Right ventricle myocardium inferior (tissue), 1 donor: ENCODE results near the gene GTF2H4. TPM values are rescaled to one million over a fixed set of nuclear protein-coding genes. Genes with fewer than 3 reads are reported as not detected.
"Not testable (repeated sequence)": the region's sequence is repeated elsewhere in the genome, so short reads cannot be mapped to it uniquely, and the experiment has no call there.

Experiments
- ATAC-seq: fragments of 200-7000 bp; cut with Tn5 transposase; one replicate; pipeline ENCODE4 v1.9.1; 2020; ENCODE audit warnings: mild to moderate bottlenecking, moderate library complexity
- DNase-seq: peaks from one replicate; pipeline ENCODE4 v3.0.0; 2021; ENCODE audit errors: missing footprints
- intact Hi-C: fragments of 100-400 bp; cut with DNase I; formaldehyde crosslinking; loops from one replicate; pipeline ENCODE4 v1.11.0; 2022
- total RNA-seq: library from RNA; stranded (reverse); fragmentation: NEBNext Ultra II Directional; extraction: Animal tissue kit (Norgen Biotek cat#: 25700); gene quantifications from one replicate; pipeline ENCODE4 v1.2.1, GENCODE V29; 2021
- donor health status: DM: no; HTN: yes; CAD: no; lungs with severe emphysema.

GTF2H4 gene
- total RNA-seq, 1 donor from 2014 or later = 22.2 TPM

DNA sequence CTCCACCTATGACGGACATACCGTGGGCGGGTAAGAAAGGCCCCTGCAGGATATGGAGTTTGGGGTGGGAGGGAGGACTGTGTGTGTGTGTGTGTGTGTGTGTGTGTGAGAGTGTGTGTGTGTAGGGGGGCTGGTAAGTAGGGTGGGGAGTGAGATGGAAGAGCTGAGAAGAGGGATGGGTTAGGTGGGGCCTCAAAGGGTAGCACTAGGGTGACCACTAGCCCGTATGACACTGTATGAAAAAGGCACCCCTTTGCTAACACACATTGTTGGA lies 16.6 kb upstream of the GTF2H4 start:
- intact Hi-C loops = no loop called here
- DNase-seq (no peak), ATAC-seq (no peak)

DNA sequence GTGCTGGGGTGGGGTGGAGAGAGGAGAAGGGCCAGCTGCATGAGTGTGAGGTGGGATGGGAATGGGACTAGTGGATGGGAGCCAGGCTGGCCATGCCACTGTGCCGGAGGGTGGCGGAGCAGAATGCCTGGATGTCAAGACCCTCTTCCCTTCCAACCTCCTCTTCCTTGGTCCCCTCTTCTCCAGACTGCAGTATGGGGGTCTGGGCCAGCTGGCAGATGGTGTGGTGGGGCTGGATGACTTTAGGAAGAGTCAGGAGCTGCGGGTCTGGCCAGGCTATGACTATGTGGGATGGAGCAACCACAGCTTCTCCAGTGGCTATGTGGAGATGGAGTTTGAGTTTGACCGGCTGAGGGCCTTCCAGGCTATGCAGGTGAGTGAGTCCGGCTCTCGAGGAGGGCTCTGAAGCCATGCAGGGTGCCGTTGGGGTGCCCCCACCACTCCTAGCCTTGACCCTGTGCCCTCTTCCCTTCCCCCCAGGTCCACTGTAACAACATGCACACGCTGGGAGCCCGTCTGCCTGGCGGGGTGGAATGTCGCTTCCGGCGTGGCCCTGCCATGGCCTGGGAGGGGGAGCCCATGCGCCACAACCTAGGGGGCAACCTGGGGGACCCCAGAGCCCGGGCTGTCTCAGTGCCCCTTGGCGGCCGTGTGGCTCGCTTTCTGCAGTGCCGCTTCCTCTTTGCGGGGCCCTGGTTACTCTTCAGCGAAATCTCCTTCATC lies 16.0 kb upstream of the GTF2H4 start:
- DNase-seq (no peak), ATAC-seq (no peak)
- intact Hi-C loops = no loop called here

DNA sequence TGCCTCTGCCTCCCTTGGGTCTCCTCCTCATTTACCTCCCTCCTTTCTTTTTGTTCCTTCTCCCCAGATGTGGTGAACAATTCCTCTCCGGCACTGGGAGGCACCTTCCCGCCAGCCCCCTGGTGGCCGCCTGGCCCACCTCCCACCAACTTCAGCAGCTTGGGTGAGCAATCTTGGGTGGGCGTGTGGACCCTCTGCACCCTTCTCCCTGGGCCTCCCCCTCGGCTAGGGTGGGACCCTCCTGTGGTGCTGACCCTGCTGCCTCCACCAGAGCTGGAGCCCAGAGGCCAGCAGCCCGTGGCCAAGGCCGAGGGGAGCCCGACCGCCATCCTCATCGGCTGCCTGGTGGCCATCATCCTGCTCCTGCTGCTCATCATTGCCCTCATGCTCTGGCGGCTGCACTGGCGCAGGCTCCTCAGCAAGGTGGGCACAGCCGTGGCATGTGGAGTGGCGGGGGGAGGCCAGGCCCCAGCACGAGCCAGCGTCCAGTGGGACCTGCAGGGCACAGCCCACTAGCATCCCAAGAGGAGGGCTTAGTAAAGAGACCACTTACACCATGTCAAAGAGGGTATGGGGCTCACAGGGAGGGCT lies 14.9 kb upstream of the GTF2H4 start:
- ATAC-seq = no peak
- intact Hi-C loops = no loop called here
- no peak for DNase-seq

DNA sequence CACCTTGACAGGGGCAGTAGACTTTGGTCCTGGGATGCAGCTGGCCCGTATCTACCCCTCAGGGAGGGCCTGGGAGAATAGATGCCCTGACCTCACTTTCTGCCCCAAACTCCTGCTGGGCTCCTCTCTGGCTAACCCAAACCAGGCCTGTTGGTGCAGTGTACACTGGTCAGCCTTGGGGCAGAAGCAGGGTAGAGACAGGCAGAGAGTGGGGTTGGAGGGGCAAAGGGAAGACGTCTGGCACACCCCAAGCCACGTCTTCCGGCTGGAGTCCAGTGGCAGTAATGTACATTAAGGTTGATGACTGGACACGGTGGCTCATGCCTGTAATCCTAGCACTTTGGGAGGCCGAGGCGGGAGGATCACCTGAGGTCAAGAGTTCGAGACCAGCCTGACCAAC lies 14.3 kb upstream of the GTF2H4 start:
- no peak for ATAC-seq
- no peak for DNase-seq
- intact Hi-C loops = no loop called here

DNA sequence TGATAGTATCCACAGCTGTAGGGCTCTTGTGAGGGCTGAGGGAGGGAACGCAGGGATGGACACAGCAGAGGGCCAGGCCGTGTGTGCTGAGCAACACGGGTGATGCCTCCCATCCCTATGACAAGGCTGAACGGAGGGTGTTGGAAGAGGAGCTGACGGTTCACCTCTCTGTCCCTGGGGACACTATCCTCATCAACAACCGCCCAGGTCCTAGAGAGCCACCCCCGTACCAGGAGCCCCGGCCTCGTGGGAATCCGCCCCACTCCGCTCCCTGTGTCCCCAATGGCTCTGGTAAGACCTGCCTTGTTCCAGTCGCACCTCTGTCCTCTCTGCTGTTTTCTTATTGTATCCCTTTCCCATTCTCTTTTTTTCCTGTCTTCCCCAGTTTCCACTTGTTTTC lies 13.6 kb upstream of the GTF2H4 start:
- ATAC-seq (no peak), DNase-seq (no peak)
- intact Hi-C loops = no loop called here

DNA sequence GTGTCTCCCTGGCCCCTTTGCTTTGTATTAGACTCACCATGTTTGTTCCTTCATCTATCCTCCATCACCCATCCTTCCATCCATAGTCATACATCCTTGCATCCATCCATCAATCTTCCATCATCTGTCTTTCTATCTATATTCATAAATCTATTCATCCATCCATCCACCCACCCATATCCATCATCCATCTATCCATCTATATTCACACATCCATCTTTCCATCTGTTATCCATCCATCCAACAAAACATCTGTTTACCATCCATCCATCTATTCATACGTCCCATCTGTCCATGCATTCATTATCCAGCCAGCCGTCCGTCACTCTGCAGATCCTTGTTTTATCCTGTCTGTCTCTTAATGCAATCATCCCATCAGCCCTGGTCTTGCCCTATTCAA lies 13.1 kb upstream of the GTF2H4 start:
- intact Hi-C loops = no loop called here
- no peak for ATAC-seq
- DNase-seq = no peak

DNA sequence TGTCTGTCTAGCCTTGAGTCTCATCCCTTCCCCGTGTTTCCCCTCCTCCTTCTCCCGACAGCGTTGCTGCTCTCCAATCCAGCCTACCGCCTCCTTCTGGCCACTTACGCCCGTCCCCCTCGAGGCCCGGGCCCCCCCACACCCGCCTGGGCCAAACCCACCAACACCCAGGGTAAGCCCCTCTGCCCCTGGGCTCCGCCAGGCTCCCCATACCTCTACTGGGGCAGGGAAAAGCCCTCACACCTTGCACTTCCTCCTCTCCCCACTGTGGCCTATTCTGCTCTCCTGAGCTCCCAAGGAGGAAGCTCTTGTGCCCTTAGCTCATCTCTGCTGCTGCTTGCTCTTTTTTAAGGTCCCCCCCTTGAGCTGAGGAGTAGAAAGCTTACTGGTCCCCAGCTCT lies 12.7 kb upstream of the GTF2H4 start:
- no peak for ATAC-seq
- intact Hi-C loops = no loop called here

DNA sequence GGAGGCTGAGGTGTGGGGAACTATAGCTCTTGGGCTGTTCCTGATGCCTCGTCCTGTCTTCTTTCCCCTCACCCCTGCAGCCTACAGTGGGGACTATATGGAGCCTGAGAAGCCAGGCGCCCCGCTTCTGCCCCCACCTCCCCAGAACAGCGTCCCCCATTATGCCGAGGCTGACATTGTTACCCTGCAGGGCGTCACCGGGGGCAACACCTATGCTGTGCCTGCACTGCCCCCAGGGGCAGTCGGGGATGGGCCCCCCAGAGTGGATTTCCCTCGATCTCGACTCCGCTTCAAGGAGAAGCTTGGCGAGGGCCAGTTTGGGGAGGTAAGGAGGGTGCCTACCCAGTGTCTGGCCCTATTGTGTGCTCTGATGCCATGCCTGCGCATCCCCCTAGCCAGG lies 11.5 kb upstream of the GTF2H4 start:
- intact Hi-C loops = no loop called here
- no peak for DNase-seq
- ATAC-seq = no peak

More for the DNA sequence above, 12.7 kb upstream of the GTF2H4 start:
- DNase-seq = no peak

DNA sequence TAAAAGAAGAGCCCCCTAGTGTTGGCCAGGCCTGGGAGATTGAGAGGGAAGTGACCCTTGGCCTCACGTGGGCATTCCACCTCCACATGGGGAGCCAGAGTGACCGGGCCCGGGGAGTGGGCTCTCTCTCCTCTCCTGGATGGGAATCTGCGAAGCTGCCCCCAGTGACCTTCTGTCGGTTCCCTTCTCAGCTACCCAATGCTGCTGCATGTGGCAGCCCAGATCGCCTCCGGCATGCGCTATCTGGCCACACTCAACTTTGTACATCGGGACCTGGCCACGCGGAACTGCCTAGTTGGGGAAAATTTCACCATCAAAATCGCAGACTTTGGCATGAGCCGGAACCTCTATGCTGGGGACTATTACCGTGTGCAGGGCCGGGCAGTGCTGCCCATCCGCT lies 10.1 kb upstream of the GTF2H4 start:
- DNase-seq (no peak), ATAC-seq (no peak)
- intact Hi-C loops = no loop called here

DNA sequence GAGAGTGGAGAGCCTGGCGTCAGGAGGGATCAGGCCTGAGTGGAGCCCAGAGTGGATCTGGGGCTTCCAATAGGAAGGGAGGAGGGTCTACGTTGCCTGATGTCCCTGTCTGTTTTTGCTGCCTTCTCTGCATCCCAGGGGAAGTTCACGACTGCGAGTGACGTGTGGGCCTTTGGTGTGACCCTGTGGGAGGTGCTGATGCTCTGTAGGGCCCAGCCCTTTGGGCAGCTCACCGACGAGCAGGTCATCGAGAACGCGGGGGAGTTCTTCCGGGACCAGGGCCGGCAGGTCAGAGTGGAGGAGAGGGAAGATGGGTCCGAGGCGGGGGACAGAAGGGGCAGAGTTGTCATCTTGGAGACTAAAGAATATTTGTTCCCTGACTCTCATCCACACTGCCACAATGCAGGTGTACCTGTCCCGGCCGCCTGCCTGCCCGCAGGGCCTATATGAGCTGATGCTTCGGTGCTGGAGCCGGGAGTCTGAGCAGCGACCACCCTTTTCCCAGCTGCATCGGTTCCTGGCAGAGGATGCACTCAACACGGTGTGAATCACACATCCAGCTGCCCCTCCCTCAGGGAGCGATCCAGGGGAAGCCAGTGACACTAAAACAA lies 9.2 kb upstream of the GTF2H4 start:
- DNase-seq (no peak), ATAC-seq (no peak)
- intact Hi-C loops = no loop called here

DNA sequence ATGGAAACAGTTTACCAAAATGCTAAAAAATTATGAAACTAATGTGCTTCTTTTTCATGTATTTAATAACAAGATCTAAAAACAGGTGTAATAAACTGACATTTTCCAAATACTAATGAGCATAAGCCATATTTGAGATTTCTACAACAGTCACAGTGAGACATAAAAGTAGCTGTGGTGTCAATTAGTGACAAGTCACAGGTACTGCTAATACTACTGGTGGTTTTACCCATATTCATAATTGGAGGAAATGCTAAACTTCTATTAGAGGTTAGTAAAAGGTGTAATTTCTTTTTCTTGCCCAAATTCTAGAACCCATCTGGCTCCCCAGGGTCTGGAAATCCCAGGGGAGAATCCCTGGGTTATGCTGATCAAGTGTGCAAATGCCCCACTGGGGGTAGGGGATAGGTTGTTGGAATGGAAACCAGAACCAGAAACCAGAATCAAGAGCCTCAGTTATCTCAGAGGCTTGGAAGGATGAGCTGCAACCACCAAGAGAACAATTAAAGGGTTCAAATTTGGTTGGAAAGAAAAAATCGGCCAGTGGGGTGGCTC lies 7.1 kb upstream of the GTF2H4 start:
- no peak for DNase-seq
- intact Hi-C loops = no loop called here
- ATAC-seq = no peak

DNA sequence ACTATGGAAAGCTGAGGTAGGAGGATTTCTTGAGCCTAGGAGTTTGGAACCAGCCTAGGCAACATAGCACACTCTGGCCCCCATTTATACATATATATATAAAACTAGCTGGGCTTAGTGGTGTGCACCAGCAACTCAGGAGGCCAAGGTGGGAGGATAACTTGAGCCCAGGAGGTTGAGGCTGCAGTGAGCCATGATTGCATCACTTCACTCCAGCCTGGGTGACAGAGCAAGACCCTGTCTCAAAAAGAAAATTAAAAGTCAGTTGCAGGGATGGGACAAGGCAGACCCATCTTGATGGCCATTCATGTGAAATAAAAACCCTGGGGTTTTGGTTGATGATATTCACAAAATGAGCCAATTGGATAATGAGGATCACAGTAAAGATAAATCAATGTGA lies 6.6 kb upstream of the GTF2H4 start:
- no peak for ATAC-seq
- no peak for DNase-seq

DNA sequence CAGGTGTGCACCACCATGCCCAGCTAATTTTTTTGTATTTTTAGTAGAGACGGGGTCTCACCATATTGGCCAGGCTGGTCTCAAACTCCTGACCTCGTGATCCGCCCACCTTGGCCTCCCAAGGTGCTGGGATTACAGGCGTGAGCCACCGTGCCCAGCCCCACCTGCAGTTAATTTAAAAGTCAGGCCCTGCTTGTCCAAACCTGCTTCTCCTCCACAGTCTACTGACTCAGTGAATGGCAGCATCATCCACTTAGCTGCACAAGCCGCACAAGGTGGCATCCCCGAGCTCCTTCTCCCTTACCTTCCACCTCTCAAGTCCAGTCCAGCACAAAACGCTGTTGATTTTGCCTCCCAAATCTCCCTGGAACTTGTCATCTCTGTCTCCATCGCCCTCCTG lies 5.8 kb upstream of the GTF2H4 start:
- ATAC-seq, intact Hi-C loops, DNase-seq: not testable (repeated sequence)

More for the DNA sequence above, 6.6 kb upstream of the GTF2H4 start:
- intact Hi-C loops = no loop called here

DNA sequence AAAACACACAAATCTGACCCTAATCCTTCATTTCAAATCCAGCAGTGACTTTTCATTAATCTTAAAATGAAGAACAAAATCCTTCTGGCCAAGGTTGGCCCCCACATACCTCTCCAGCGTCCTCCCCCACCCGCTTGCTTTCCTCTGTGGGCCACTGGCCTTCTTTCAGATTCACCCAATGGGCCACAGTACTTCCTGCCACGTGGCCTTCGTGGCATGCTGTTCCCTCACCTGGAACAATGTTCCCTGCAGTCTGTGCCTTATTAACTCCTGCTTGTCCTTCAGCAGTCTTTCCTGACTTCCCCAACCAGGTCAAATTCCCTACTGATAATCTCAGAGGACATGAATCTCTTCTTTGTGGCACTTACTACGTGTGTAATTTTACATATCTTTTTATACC lies 5.3 kb upstream of the GTF2H4 start:
- ATAC-seq (no peak), DNase-seq (no peak)
- intact Hi-C loops = no loop called here

DNA sequence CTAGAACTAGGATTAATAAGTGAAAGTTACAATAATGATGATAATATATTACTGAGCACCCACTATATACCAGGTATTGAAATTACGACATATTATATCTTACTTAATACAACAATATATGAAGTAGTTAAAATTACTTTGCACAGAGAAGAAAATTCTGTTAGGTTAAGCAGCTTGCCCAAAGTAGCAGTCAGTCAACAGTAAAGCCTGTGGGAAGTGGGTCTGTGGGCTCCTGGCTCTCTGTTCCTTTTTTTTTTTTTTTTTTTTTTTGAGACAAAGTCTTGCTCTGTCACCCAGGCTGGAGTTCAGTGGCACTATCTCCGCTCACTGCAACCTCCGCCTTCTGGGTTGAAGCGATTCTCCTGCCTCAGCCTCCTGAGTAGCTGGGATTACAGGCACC lies 4.8 kb upstream of the GTF2H4 start:
- DNase-seq = no peak
- no peak for ATAC-seq
- intact Hi-C loops = no loop called here

DNA sequence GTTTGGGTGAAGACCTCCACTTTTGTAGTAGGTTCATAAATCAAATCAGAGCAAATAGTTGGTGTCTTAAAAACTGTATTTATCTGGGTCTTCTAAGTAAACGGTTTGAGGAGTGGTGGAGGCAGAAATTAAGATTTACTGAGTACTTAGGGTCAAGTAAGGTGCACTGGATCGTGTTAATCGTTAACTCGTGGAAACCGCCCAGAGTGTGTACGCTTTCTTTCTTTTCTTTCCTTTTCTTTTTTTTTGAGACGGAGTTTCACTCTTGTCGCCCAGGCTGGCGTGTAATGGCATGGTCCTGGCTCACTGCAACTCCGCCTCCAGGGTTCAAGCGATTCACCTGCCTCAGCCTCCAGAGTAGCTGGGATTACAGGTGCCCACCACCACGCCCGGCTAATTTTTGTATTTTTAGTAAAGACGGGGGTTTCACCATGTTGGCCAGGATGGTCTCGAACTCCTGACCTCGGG lies 683 bp upstream of the GTF2H4 start:
- DNase-seq, intact Hi-C loops, ATAC-seq: not testable (repeated sequence)

DNA sequence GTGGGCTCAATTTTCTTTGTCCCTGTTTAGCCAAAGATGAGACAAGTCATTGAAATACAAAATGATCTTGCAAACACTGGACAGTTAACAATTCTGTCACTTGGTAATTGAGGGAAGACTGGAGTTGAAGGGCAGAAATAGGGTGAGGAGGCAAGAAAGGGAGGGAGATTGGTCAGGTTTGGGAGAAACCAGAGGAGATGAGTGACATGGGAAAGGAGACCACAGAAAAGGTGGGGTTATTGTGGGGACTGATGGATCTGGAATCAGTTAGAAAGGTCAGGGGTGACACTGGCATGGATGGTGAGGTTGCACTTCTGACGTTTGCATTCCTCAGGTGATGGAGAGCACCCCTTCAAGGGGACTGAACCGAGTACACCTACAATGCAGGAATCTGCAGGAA lies 693 bp downstream of the GTF2H4 start:
- no peak for DNase-seq
- ATAC-seq = no peak
- intact Hi-C loops = no loop called here

DNA sequence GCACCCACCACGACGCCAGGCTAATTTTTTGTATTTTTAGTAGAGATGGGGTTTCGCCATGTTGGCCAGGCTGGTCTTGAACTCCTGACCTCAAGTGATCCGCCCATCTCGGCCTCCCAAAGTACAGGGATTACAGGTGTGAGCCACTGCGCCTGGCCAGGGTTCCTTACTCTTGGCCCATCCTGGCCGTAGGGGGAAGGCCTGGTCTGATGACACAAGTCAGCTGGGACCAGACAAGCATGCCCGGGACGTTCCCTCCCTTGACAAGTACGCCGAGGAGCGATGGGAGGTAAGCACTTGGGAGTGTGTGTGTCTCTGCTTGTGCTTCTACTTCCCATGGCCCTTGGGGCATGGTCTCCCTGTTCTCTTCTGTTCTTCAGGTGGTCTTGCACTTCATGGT lies 2.5 kb downstream of the GTF2H4 start:
- DNase-seq = peak; percentile 59
- ATAC-seq, intact Hi-C loops: not testable (repeated sequence)

DNA sequence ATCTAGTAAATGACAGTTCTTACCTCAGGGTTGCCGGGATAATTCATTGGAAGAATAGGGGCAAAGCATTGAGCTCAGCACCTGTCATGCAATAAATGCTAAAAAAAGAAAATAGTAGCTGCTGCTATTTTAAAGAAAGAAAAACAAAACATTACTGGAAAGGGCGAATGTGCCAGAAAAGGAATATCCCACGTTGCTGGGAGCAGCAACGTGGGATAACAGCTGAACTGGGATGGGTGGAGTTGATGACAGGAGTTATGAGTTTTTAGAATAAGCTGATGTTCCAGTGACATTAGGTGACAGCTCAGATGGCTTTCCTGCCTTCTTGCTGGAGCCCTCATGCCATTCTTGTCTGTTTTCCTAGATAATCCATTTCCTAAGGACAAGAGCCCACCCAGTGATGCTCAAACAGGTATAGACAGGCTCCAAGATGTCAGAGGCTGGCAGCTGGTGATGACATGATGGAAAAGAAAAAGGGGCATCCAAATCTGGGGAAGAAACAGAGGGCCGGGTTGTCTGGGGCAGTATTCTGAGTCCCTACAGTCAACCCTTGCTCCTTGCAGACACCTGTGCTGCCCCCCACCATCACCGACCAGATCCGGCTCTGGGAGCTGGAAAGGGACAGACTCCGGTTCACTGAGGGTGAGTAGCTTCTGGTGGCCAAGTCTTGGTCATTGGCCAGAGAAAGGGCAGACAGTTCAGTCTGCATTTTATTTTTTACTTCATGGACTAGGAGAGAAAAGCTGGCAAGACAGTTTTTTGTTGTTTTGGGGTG lies 4.9 kb downstream of the GTF2H4 start:
- intact Hi-C loops = no loop called here
- ATAC-seq = no peak

DNA sequence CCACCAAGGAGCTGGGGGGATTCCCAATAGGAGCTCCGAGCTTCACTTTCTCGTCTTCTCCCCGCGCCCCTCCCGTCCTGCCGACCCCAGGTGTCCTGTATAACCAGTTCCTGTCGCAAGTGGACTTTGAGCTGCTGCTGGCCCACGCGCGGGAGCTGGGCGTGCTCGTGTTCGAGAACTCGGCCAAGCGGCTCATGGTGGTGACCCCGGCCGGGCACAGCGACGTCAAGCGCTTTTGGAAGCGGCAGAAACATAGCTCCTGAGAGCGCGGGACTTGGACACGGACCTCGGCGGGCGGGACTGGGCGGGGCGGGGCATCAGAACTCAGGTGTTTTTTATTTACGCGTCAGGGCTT lies 5.7 kb downstream of the GTF2H4 start:
- ATAC-seq (peak; percentile 37), DNase-seq (no peak)
- intact Hi-C loops = loop anchor here (1.0 to 2.0 kb wide), 2 partner anchors 129 to 155 kb away; no protein-coding TSS in a partner anchor

More for the DNA sequence above, 4.9 kb downstream of the GTF2H4 start:
- DNase-seq = no peak
